NCI-H187 treated with DMSO at 0.1 percent for 48 hours (cell line): ENCODE data around the gene PGPEP1.

ENCODE experiments used
- DNase-seq: peaks from one replicate; lab custom pipeline; 2025; lab: John Stamatoyannopoulos, UW

The PGPEP1 gene

GRCh38 chr19:18340190-18340989, at the start of gene PGPEP1:
PGPEP1 (plus strand) TSS chr19:18340598; CDS start chr19:18340682, 84 bp downstream.
- DNase-seq: no peak

GRCh38 chr19:18291019-18291524, 49.3 kb upstream of the PGPEP1 start:
- no peak for DNase-seq

DNA sequence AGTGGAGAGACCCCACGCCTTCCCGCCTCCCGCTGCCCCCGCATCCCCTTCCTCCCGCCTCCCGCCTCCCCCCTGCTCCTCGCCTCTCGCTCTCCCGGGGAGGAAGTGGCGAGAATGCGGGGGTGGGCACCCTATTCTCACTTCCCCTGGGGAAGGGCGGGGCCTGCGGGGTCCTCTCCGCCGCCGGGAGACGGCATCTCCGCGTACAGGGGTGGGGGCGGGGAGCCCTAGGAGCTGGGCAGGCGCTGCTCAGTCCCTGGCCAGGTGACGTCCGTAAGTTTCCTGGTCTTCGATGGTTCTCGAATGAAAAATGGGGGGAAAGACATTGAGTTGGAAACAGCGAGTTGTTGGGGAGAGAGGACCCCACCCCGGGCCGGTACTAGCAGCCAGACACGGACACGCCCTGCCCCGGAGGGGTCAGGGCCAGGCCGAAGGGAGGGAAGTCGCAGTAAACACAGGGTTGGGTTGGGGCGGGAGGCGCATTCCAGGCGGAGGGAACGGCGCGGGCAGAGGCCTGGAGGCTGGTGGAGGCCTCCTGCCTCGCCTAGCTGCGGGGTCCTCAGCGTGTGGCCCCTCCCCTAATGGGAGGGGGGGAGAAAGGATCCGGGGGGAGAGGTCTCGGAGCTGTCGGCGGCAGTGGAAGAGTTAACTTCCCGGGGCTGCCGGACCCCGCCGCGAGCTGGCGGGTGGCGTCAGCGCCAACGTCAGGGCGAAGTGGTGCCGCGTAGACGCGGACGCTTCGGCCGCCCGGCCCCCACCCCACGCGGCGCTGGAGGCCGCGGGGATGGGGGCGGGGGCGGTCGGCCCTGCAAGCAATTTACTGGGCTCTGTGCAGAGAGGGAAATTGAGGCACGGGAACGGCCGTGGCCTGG, 48.6 kb upstream of the PGPEP1 start:
- DNase-seq: no peak

DNA sequence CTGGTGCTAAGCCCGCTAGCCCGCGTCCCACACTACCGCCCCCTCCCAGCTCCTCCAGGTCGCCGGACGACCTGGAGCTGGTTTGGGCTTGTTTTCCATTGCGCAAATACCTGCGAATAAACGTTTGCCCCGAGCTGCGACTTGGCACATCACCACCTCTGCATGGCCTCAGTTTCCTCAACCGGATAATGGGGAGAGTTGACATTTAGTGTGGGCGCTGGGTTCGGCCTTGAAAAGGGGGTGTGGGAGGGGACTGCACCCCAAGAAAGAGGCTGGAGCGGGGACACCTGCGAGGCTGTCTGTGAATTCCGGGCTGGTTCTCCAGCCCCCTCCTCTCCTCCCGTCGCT, 48.0 kb upstream of the PGPEP1 start:
- no peak for DNase-seq

- no peak for DNase-seq
Measured at GRCh38 chr19:18292810-18293641, 47.4 kb upstream of the PGPEP1 start.

GRCh38 chr19:18293642-18294466, 46.5 kb upstream of the PGPEP1 start:
- DNase-seq: no peak

- no peak for DNase-seq
Measured at GRCh38 chr19:18294467-18294864, 45.9 kb upstream of the PGPEP1 start.

DNA sequence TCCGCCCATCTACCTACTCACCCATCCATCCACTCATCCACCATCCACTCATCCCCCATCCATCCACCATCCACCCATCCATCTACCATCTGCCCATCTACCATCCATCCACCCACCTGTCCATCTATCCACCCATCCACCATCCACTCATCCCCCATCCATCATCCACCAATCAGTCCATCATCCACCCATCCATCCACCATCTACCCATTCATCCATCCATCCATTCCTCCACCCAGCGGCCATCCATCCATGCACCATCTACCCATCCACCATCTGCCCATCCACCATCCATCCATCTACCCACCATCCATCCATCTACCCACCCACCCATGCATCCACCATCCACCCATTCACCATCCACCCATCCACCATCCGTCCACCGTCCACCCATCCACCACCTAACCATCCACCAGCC, 45.4 kb upstream of the PGPEP1 start:
- no peak for DNase-seq

DNA sequence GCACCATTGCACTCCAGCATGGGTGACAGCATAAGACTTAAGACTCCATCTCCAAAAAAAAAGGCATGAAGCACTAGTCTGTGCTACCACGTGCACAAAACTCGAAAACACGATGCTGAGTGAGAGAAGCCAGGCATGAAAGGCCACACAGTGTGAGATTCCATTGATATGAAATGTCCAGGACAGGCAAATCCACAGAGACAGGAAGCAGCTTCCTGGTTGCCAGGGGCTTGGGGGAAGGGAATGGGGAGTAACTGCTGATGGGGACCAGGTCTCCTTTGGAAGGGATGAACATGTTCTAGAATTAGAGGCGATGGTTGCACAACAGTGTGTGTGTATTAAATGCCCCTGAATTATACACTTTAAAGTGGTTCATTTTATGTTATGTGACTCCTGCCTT, 43.1 kb upstream of the PGPEP1 start:
- DNase-seq: no peak

- DNase-seq: no peak
Measured at GRCh38 chr19:18298601-18299000, 41.8 kb upstream of the PGPEP1 start.

DNA sequence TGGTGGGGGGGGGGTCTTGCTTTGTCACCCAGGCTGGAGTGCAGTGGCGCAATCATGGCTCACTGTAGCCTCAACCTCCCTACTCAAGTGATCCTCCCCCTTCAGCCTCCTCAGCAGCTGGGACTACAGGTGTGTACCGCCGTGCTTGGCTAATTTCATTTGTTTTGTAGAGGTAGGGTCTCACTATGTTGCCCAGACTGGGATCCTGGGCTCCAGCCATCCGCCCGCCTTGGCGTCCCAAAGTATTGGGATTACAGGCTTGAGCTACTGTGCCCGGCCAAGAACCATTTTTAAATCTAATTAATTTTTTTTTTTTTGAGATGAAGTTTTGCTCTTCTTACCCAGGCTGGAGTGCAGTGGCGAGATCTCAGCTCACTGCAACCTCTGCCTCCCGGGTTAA, 40.7 kb upstream of the PGPEP1 start:
- no peak for DNase-seq

DNA sequence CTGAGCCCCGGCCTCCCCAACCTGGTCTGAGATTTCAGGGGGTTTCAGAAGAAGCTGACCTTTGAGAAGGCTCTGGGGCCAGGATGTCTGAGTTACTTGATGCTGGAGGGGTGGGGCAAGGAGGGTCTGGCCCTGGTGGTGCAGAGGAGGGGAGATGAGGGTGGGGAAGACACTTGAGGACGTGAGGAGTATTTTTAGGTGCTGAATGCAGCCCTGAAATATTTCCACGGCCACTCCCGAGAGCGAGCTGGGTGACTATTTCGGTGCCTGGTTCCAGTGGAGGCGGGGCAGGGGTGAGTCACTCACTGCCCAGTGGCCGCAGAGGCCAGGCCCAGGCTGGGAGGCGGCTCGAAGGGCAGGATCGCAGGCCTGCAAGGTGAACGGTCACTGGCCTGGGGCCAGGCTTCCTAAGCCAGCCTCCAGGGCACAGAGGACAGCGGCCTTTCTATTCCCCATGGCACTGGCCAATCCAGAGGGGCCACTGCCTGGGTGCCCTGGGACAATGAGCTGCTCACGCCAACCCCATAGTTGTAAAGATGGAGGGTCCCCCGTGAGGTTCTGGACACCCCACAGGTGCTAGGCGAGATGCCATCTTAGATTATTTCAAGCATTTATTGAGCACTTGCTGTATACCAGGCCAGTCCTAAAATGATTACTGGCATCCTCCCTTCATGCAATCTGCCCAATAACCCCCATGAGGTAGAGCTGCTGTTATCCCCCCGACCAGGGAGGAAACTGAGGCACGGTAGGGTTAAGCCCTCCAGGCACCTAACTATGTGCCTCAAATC, 39.3 kb upstream of the PGPEP1 start:
- DNase-seq: no peak

DNA sequence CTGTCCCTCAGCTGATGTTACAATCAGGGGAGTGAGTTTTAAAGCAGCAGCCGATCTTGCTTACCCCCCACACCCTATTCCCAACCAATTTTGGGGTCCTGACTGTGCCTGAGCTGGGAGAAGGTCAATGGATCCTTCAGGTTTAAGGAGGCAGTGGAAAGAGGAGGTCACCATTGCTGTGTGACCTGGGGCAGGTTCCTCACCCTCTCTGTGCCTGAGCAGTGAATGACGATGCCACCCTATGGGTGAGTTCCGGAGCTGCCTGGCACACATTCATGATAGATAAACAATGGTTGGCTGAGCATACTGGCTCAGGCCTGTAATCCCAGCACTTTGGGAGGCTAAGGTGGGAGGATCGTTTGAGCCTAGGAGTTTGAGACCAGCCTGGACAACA, 38.7 kb upstream of the PGPEP1 start:
- DNase-seq: no peak

- no peak for DNase-seq
Measured at GRCh38 chr19:18304208-18304457, 36.3 kb upstream of the PGPEP1 start.

DNA sequence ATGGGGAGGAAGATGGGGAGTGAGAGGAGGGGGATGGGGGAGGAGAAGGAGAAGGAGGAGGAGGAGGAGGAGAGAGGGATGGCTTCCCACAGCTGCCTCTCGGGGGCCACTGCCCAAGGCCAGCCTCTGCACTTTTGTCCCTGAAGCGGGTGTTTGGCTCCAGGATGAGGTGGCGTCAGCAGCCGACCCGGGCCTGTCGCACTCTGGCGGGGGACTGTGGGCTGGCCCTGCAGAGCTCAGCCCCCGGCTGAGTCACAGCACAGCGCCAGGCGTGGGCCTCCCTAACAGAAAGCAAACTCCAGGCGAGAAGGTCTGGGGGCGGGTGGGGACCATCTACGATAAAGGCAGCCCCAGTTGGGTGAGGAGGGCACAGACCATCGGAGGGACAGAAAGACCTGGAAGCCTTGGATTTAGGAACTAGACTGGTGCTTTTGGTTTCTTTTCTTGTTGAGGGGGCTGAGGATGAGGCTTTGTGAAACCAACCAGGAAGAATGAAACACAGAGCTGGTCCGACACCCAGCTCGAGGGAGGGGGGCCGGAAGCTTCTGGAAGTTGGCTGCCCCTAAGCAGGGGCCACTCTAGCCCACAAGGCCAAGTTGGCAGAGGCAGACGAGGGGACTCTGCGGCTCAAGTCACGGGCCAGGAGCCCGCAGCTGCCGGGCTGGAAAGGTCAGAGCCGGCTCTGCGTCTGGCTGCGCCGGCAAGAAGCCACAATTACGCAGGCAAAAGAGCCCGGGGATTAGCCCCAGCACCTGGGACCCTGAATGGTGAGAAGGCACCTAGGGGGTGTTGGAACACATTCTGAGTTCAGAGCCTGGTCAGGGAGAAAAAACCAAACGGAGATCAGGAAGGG, 35.7 kb upstream of the PGPEP1 start:
- DNase-seq: no peak

GRCh38 chr19:18306209-18306887, 34.0 kb upstream of the PGPEP1 start:
- no peak for DNase-seq

DNA sequence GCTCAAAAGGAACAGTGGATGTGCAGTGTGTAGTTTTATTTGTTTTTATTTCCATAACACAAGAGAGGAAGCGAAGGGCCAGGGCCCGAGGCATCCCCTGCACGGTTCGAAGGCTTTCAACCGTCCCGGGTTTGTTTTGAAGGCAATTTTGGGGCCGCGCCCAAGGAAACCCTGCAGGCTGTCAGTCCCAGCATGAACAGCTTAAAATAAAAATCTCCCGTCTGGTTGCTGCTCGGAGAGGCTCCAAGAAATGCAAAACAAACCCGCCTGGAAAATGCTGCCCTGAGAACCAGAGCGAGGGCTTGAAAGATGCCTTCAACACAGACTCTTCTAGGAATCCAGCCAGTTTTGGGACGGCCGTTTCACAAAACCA, 33.5 kb upstream of the PGPEP1 start:
- no peak for DNase-seq

GRCh38 chr19:18307271-18307681, 33.1 kb upstream of the PGPEP1 start:
- no peak for DNase-seq
